OCI-LY1 (cell line): ENCODE results near the gene ZMIZ1.

ENCODE experiments used
- H2AFZ ChIP-seq: fragments of 200-600 bp; sonication (generic), shearing (Covaris generic); 2 replicates; pipeline ENCODE4 v1.6.0; 2014; ENCODE audit warnings: antibody characterized with exemption, mild to moderate bottlenecking, low read length
- H3F3A ChIP-seq: fragments of 200-600 bp; sonication (generic), shearing (Covaris generic); 2 replicates; pipeline ENCODE4 v1.6.0; 2014; ENCODE audit warnings: mild to moderate bottlenecking, antibody characterized with exemption, low read length, moderate library complexity; ENCODE audit not compliant: insufficient read depth
- H3K27ac ChIP-seq: fragments of 200-600 bp; sonication (generic); 2 replicates; pipeline ENCODE4 v1.5.1; 2014; ENCODE audit warnings: low read length, mixed run types, mild to moderate bottlenecking, low read depth; ENCODE audit not compliant: poor library complexity, severe bottlenecking
- H3K27me3 ChIP-seq: fragments of 200-600 bp; sonication (generic); 2 replicates; pipeline ENCODE4 v1.6.0; 2014; ENCODE audit warnings: antibody characterized with exemption, mild to moderate bottlenecking, low read length, moderate library complexity; ENCODE audit not compliant: insufficient read depth
- H3K36me3 ChIP-seq: fragments of 200-600 bp; sonication (generic); 2 replicates; pipeline ENCODE4 v1.6.1; 2014; ENCODE audit warnings: mild to moderate bottlenecking, antibody characterized with exemption, low read length, moderate library complexity, mixed read lengths; ENCODE audit not compliant: insufficient read depth
- H3K4me1 ChIP-seq: fragments of 200-600 bp; sonication (generic); 2 replicates; pipeline ENCODE4 v1.5.1; 2014; ENCODE audit warnings: mild to moderate bottlenecking, low read length, moderate library complexity; ENCODE audit not compliant: insufficient read depth, severe bottlenecking
- H3K4me2 ChIP-seq: fragments of 200-600 bp; sonication (generic), shearing (Covaris generic); 2 replicates; pipeline ENCODE4 v1.6.1; 2014; ENCODE audit warnings: low read length
- H3K4me3 ChIP-seq: fragments of 200-600 bp; sonication (generic); 2 replicates; pipeline ENCODE4 v1.5.1; 2014; ENCODE audit warnings: low read length, low read depth, mild to moderate bottlenecking, mixed read lengths; ENCODE audit not compliant: poor library complexity, severe bottlenecking
- H3K79me2 ChIP-seq: fragments of 200-600 bp; shearing (Covaris generic); 2 replicates; pipeline ENCODE4 v1.6.1; 2016; ENCODE audit warnings: mixed run types, low read length, mixed read lengths; ENCODE audit not compliant: insufficient read depth
- H3K9ac ChIP-seq: fragments of 200-600 bp; sonication (generic), shearing (Covaris generic); 2 replicates; pipeline ENCODE4 v1.6.1; 2014; ENCODE audit warnings: mild to moderate bottlenecking, low read length, mixed read lengths
- H3K9me2 ChIP-seq: fragments of 200-600 bp; sonication (generic), shearing (Covaris generic); 2 replicates; pipeline ENCODE4 v1.6.1; 2014; ENCODE audit warnings: low read depth, mild to moderate bottlenecking, low read length, mixed read lengths
- H3K9me3 ChIP-seq: fragments of 200-600 bp; shearing (Covaris generic); 2 replicates; pipeline ENCODE4 v1.6.1; 2014; ENCODE audit warnings: low read length, mixed read lengths
- H4K20me1 ChIP-seq: fragments of 200-600 bp; sonication (generic), shearing (Covaris generic); 2 replicates; pipeline ENCODE4 v1.6.0; 2016; ENCODE audit warnings: mild to moderate bottlenecking, low read length; ENCODE audit not compliant: insufficient read depth
- EZH2 ChIP-seq: fragments of 200-600 bp; sonication (generic), shearing (Covaris generic); IDR thresholded peaks from 2 replicates; pipeline ENCODE4 v1.8.0; 2017; ENCODE audit warnings: borderline replicate concordance, mixed run types, mild to moderate bottlenecking, antibody characterized with exemption, low read length, moderate library complexity, mixed read lengths
- TF ChIP-seq, protein P1 (sequence below): fragments of 200-600 bp; sonication (generic), shearing (Covaris generic); IDR thresholded peaks from 2 replicates; pipeline ENCODE4 v1.5.1; 2017; ENCODE audit warnings: mild to moderate bottlenecking, antibody characterized with exemption, low read length, moderate library complexity, mixed read lengths

ZMIZ1 gene

DNA sequence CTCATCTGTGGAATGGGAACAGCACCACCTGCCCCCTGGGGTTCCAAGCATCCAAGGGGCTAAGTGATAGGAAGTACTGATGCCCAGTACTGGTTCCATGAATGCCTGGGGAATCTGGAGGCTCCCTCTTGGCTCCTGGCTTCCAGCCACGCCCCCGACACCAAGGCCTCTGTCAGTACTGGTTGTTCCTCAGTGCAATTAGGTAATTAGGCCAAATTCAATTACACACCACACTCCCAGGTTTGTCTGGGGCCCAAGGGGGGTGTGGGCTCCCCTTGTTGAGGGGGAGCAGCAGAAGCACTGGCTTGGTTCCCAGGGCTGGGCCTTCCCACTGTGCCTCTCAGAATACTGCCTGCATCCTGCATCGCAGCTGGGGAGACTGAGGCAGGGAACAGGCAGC lies 164.1 kb downstream of the ZMIZ1 start:
- Histone ChIP-seq H3K4me1 (no peaks in the 10 kb centered on the region), H3K4me2 (no peak overlapping the region), H2AFZ (no peak overlapping the region), H3K9ac (no peak overlapping the region), H3K27me3 (no peaks in the 10 kb centered on the region), H3K9me2 (no peaks in the 10 kb centered on the region), H3K79me2 (no peaks in the 10 kb centered on the region), H3F3A (no peaks in the 10 kb centered on the region), H3K27ac (no peak overlapping the region), H4K20me1 (no peaks in the 10 kb centered on the region), H3K4me3 (no peak overlapping the region), H3K9me3 (no peaks in the 10 kb centered on the region), H3K36me3 (no peaks in the 10 kb centered on the region)
- TF ChIP-seq EZH2 = no peak
- TF ChIP-seq, protein P1, sequence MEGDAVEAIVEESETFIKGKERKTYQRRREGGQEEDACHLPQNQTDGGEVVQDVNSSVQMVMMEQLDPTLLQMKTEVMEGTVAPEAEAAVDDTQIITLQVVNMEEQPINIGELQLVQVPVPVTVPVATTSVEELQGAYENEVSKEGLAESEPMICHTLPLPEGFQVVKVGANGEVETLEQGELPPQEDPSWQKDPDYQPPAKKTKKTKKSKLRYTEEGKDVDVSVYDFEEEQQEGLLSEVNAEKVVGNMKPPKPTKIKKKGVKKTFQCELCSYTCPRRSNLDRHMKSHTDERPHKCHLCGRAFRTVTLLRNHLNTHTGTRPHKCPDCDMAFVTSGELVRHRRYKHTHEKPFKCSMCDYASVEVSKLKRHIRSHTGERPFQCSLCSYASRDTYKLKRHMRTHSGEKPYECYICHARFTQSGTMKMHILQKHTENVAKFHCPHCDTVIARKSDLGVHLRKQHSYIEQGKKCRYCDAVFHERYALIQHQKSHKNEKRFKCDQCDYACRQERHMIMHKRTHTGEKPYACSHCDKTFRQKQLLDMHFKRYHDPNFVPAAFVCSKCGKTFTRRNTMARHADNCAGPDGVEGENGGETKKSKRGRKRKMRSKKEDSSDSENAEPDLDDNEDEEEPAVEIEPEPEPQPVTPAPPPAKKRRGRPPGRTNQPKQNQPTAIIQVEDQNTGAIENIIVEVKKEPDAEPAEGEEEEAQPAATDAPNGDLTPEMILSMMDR = no peak

DNA sequence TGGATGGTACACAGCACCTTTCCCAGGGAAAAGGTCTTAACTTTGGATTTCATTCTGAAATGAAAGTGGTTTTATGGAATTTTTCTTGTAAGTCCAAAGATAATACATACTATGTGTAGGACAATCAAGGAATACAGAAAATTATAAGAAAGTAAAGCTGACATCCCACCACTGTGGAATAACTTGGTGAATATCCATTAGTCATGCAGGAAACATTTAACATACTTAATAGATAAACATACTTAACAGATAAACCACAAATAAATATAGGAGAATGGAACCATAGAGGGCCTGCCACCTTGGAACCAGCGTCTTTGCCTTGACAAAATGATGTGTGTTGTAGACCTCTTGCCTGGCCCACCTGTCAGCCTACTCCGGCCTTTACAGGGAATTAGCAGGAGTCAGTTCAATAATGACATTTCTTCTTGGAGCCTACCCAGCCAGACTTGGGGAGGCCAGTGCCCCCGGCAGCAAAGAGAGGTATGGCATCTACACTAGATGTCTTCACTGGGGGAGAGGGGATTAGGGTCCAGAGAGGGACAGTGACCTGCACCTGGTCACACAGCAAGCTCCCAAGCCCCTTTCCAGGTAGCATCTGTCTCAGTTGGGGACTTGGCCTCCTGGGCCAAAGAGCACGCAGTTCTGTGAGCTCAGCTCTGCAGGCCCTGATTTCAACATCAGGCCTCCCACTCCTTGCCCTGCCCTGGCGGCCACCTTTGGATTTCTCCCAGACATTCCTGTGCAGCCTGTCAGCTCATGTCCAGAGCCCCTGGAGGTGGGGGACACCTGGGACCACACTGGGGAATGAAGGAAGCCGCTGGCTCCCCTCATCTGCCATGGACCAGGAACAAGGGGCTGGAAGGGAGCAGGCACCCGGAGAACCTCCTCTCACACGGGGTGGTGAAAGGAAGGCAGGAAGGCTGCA lies 165.9 kb downstream of the ZMIZ1 start:
- no peaks in the 10 kb centered on the region for H3K36me3 ChIP-seq
- TF ChIP-seq, protein P1 = no peak
- TF ChIP-seq EZH2 = no peak
- H3K4me2 ChIP-seq = no peak overlapping the region
- no peaks in the 10 kb centered on the region for H3K9me3 ChIP-seq
- H3K79me2 ChIP-seq = no peaks in the 10 kb centered on the region
- no peaks in the 10 kb centered on the region for H3K9me2 ChIP-seq
- H3K27ac ChIP-seq = no peak overlapping the region
- no peaks in the 10 kb centered on the region for H4K20me1 ChIP-seq
- H3K27me3 ChIP-seq = no peaks in the 10 kb centered on the region
- no peak overlapping the region for H3K4me3 ChIP-seq
- H2AFZ ChIP-seq = no peak overlapping the region
- no peak overlapping the region for H3K9ac ChIP-seq
- no peaks in the 10 kb centered on the region for H3F3A ChIP-seq
- H3K4me1 ChIP-seq = no peaks in the 10 kb centered on the region

DNA sequence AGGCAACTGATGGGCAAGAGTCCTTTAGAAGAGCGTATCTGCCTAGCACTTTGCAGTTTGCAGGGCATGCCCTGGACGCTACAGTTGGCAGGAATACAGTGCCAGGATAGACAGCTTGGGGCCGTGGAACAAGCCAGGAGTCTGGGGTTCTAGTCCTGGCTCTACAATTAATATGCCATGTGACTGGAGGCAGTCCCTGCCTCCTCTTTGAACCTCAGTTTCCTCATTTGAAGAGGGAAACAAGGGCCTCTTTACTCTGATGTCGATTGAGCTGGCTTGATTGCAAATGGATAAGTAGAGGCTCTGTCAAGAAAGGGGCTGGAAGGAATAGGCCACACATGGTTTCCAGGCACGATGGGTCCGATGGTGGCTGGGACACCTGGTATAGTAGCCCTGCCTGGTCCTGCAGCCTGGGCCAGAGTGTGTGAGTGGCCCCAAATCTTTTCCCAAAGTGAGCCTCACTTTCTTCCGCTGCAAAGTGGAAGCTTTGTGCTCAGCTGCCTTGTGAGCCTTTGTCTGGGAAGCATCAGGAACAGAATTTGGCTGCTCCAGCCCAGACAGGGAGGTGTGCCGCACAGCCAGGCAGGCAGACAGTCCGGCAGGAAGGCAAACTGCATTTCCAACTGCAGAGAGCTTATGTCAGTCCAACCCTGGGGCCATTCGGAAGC lies 167.1 kb downstream of the ZMIZ1 start:
- Histone ChIP-seq H3K27me3 (no peaks in the 10 kb centered on the region), H4K20me1 (no peaks in the 10 kb centered on the region), H3K4me3 (no peak overlapping the region), H2AFZ (no peak overlapping the region), H3K9ac (no peak overlapping the region), H3K79me2 (no peaks in the 10 kb centered on the region), H3F3A (no peaks in the 10 kb centered on the region), H3K4me2 (no peak overlapping the region), H3K27ac (no peak overlapping the region), H3K36me3 (no peaks in the 10 kb centered on the region), H3K4me1 (no peaks in the 10 kb centered on the region), H3K9me3 (no peaks in the 10 kb centered on the region), H3K9me2 (no peaks in the 10 kb centered on the region)
- no peak for TF ChIP-seq EZH2
- TF ChIP-seq, protein P1 = no peak
